Kidney (tissue), 14 donors: ENCODE results near the gene KCTD21. TPM values are rescaled to one million over a fixed set of nuclear protein-coding genes. Genes with fewer than 3 reads are reported as not detected.

Source experiments
- DNase-seq, 5 donors: peaks; one replicate each; pipeline ENCODE4 v3.0.0-alpha.2; 2013 to 2020
- FAIRE-seq: peaks from 2 replicates; lab custom pipeline; 2012; peaks lifted over from hg19 to GRCh38; lab: Jason Lieb, UNC
- H3K27ac ChIP-seq, 2 donors: one replicate each; pipeline ENCODE4 v1.7.0; 2013; ENCODE audit warnings: low read depth in 2 of 2, low read length in 2 of 2, inconsistent platforms in 1 of 2
- H3K27me3 ChIP-seq: one replicate; pipeline ENCODE4 v1.7.1; 2013; ENCODE audit warnings: low read length, inconsistent platforms; ENCODE audit not compliant: control insufficient read depth, insufficient read depth
- H3K36me3 ChIP-seq, 3 donors: one replicate each; pipeline versions ENCODE4 v1.7.0 to v1.7.1; 2013; ENCODE audit warnings: low read length in 3 of 3, control low read depth in 1 of 3, inconsistent platforms in 1 of 3; ENCODE audit not compliant: insufficient read depth in 3 of 3, control insufficient read depth in 2 of 3
- H3K4me1 ChIP-seq, 3 donors: one replicate each; pipeline versions ENCODE4 v1.7.0 to v1.7.1; 2013; ENCODE audit warnings: low read length in 3 of 3, inconsistent platforms in 1 of 3, low read depth in 1 of 3; ENCODE audit not compliant: control insufficient read depth in 2 of 3, insufficient read depth in 2 of 3
- H3K4me3 ChIP-seq, 3 donors: one replicate each; pipeline versions ENCODE4 v1.7.0 to v1.8.1; 2013; ENCODE audit warnings: low read length in 3 of 3, control low read depth in 1 of 3, inconsistent platforms in 1 of 3
- H3K9ac ChIP-seq, 3 donors: one replicate each; pipeline versions ENCODE4 v1.7.0 to v1.7.1; 2013; ENCODE audit warnings: low read length in 3 of 3, control low read depth in 1 of 3, inconsistent platforms in 1 of 3
- H3K9me3 ChIP-seq, 3 donors: one replicate each; pipeline versions ENCODE4 v1.7.0 to v1.7.1; 2013; ENCODE audit warnings: low read length in 3 of 3, control low read depth in 1 of 3, inconsistent platforms in 1 of 3; ENCODE audit not compliant: control insufficient read depth in 2 of 3, insufficient read depth in 1 of 3
- intact Hi-C: fragments of 100-400 bp; cut with DNase I; formaldehyde crosslinking; loops from one replicate; pipeline ENCODE4 v1.11.1; 2022
- polyA plus RNA-seq: library from polyadenylated mRNA; stranded (reverse); fragments of 350-450 nt; fragmentation: Illumina TruSeq; extraction: RNeasy Lipid Tissue Mini Kit (QIAGEN cat#74804); gene quantifications from one replicate; pipeline ENCODE4 v1.2.3, GENCODE V29; 2014; ENCODE audit warnings: low read depth, low replicate concordance; ENCODE audit not compliant: insufficient read depth
- total RNA-seq: library from RNA; stranded (reverse); fragmentation: NEBNext Ultra II Directional; extraction: Animal tissue kit (Norgen Biotek cat#: 25700); gene quantifications from one replicate; pipeline ENCODE4 v1.2.1, GENCODE V29; 2021
- TF ChIP-seq, protein P1 (sequence below): IDR thresholded peaks from 3 replicates; pipeline ENCODE4 v1.5.1; 2012; ENCODE audit warnings: mild to moderate bottlenecking, moderate library complexity, borderline replicate concordance; ENCODE audit not compliant: insufficient read depth; ENCODE audit errors: extremely low read depth
- donor health status: control.
- donor health status: control.
- donor health status: control.
- donor health status: control.
- donor health status: control.
- donor health status: DM: yes; HTN: yes; CAD: no.
- donor health status: Normal renal cell carcinoma (clear cell type).

KCTD21 gene
- total and polyA plus RNA-seq, 2 donors from 2014 or later, result 6.0 to 7.9 TPM

DNA sequence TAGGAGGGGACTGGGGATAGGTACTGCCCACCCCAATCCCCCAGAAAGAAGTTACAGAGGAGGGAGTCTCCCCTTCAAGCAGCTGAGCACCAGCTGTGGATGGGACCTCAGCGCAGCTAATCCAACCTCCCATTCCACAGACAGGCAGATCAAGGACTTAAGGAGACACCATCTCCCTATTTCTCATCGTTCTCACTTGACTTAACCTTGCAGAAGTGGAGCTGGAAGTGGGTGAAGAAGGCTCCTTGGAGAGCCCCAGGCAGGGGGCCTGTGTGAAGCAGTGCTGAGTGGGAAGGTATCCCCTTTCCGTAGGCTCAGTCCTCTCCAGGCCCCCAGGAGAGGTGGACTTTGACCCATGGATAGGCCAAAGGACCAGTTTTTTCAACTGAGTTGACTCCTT, 27.6 kb upstream of the KCTD21 start:
- intact Hi-C loops, result no loop called here

DNA sequence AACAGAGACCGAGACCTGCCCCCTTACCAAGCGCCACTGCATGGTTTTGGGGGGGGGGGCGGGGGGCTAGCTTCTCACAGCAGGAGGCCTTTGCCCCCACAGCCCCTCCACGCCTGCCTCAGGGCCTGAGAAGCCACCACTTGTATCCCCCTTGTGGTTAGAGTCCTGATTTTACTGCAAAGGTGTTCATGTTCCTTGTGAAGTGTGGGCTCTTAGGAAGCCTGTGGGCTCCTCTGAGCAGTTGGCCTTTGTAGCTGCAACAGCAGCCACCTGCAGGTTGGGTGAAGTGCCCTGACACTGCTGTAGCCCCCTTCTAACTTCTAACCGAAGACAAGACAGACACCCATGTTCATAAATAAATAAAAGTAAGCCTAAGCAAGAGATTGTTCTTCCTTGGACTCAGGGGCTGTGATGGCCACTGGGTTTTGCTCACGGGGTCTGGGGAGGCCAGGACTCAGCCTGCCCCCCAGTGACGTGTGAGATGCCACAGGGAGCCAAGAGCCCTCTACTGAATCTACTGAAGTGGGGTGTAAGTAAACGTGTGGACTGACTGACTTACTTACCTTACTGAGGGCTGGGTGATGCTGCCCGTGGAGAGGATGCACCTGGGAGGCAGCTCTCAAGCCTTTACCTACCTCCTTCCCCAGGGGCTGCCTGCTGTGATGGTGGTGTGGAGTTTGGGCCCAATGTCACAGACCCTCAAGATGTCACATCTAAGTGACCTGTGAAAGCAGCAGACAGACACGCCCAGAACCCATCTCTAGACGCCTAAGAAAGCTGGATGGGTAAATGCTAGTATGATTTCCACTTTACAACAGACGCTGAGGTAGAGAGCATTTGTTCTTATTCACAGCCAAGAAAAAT, 26.1 kb upstream of the KCTD21 start:
- H3K4me1 ChIP-seq, result no peaks in the 10 kb centered on the region
- H3K9me3 ChIP-seq, result no peaks in the 10 kb centered on the region
- H3K9ac ChIP-seq, result no peak overlapping the region
- H3K27ac ChIP-seq, result no peak overlapping the region
- H3K4me3 ChIP-seq, result no peak overlapping the region
- TF ChIP-seq, protein P1, sequence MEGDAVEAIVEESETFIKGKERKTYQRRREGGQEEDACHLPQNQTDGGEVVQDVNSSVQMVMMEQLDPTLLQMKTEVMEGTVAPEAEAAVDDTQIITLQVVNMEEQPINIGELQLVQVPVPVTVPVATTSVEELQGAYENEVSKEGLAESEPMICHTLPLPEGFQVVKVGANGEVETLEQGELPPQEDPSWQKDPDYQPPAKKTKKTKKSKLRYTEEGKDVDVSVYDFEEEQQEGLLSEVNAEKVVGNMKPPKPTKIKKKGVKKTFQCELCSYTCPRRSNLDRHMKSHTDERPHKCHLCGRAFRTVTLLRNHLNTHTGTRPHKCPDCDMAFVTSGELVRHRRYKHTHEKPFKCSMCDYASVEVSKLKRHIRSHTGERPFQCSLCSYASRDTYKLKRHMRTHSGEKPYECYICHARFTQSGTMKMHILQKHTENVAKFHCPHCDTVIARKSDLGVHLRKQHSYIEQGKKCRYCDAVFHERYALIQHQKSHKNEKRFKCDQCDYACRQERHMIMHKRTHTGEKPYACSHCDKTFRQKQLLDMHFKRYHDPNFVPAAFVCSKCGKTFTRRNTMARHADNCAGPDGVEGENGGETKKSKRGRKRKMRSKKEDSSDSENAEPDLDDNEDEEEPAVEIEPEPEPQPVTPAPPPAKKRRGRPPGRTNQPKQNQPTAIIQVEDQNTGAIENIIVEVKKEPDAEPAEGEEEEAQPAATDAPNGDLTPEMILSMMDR, result no peak
- no peak for DNase-seq
- intact Hi-C loops, result no loop called here
- no peaks in the 10 kb centered on the region for H3K27me3 ChIP-seq
- no peak for FAIRE-seq
- H3K36me3 ChIP-seq, result peaks cover 0 to 11% (median 9%) of the 10 kb centered on the region in 3 donors

More for the DNA sequence above, 27.6 kb upstream of the KCTD21 start:
- H3K27me3 ChIP-seq, result no peaks in the 10 kb centered on the region
- no peak for DNase-seq
- FAIRE-seq, result no peak
- H3K36me3 ChIP-seq, result peaks cover 3 to 16% (median 15%) of the 10 kb centered on the region in 3 donors
- H3K27ac ChIP-seq, result no peak overlapping the region
- no peak overlapping the region for H3K9ac ChIP-seq
- TF ChIP-seq, protein P1, result no peak
- no peaks in the 10 kb centered on the region for H3K4me1 ChIP-seq
- no peak overlapping the region for H3K4me3 ChIP-seq
- no peaks in the 10 kb centered on the region for H3K9me3 ChIP-seq

DNA sequence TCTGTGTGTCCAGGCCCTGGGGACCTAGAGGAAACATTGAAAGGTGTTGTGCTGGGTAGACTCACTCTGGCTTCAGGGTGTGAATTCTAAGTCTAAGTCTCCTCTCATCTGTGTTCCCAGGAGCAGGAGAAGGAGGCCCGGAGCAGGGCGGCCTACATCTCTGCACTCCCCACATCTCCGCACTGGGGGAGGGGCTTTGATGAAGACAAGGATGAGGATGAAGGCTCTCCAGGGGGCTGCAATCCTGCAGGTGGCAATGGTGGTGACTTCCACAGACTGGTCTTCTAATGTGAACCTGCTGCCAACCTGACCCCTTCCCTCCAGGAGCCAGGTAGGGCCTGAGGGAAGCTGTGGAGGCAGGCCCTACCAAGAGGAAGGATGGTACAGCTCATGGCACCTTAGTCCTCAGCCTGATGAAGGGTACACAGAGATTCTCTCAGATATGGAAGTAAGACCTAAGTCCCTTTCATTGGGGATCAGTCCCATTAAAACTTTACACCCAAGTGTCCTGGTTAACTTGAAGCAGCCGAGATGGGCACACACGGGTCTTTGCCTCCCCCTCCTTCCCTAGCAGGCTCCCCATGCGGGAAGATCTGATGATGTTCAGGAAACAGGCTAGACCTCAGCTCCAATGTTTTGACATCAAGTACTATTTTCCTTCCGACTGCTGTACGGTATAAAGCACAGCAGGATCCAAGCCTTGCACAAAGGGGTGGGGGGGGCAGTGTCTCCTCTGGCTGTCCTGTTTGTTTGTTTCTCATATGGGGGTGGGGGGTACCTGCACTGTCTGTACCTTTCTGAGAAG, 25.3 kb upstream of the KCTD21 start:
- H3K27ac ChIP-seq, result no peak overlapping the region
- DNase-seq (no peak), FAIRE-seq (no peak)
- no peak overlapping the region for H3K9ac ChIP-seq
- peaks cover 0 to 13% (median 9%) of the 10 kb centered on the region in 3 donors for H3K36me3 ChIP-seq
- no peaks in the 10 kb centered on the region for H3K9me3 ChIP-seq
- H3K27me3 ChIP-seq, result no peaks in the 10 kb centered on the region
- H3K4me1 ChIP-seq, result no peaks in the 10 kb centered on the region
- no peak overlapping the region for H3K4me3 ChIP-seq
- TF ChIP-seq, protein P1, result no peak
- intact Hi-C loops, result no loop called here
